HG03045 (cell line): ENCODE data around the gene LRP1B.
"Not testable (repeated sequence)": the region's sequence is repeated elsewhere in the genome, so short reads cannot be mapped to it uniquely, and the experiment has no call there.

ENCODE experiments used
- ATAC-seq: cut with Tn5 transposase; IDR thresholded peaks from one replicate; pipeline ENCODE4 v1.9.1; 2021; ENCODE audit warnings: mild to moderate bottlenecking, moderate library complexity; ENCODE audit not compliant: unreplicated experiment

Gene LRP1B

DNA sequence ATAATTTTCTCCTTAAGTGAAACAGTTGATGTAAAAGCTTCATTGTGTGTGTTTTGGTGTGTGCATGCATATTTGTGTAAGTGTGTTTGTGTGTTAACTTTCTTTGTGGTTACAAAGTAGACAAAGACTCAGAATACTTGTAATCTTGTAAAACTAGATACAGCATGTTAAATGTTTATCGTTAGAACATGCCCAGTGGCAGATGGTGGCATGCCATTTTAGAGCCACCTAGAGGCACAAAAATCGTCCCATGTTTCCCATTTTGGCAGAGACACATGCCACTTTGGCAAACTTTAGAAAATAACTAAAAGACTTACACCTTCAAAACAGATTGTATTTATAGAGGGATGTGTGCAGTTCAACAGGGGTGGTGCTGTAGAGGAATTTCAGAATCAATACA is 224.1 kb downstream of the LRP1B start:
- ATAC-seq, result no peak

DNA sequence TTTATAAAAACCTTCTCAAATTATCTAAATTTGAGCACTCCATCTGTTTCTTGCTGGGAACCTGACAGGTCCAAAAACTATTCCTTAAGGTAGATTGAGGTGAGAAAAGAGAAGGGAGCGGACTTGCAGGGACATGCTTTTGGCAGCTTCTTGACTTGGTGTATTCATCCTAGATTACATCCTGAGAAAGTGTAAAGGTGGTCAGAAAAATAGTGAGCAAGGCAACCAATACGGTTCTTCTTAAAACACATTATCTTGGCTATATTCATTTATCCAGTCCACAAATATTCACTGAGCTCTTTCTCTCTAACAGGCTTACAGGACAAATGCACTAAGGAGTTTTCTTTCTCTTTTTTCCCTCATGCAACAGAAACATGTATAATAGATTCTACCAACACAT is 230.0 kb downstream of the LRP1B start:
- ATAC-seq, result no peak

DNA sequence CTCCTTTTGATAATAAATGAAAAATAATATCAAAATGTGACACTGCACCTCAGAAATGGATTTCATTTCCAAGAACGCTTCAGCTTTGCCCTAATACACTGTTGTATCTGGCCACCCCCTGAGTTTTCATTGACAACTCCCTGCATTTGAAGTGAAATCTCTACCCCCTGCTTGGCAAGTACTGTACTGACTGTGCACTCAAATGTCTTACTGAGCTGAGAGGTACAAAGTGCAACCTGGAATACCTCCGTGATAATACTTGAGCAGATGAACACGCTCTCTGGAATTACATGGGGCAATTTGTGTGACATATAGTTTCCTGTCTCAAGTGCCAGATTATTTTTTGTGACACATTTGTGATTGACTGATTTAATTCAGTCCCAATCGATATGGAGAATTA is 231.1 kb downstream of the LRP1B start:
- ATAC-seq, result no peak

DNA sequence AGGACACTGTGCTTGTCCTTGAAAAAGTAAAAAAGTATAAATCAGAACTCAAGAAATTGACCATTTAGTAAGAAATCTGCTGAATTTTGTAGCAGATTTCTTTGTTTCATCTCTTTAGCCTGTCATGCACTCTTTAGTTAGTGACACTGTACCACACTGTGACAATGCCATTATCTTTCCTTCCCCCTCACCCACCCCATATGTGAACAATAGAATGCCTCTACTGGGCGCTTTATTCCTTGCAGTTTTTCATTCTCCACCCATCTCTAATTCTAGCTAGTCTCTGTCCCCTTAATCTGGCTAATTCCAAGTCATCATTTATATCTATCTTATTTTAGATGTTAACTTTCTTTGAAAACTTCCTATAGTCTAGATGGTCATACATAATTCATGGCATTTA is 241.0 kb downstream of the LRP1B start:
- no peak for ATAC-seq

DNA sequence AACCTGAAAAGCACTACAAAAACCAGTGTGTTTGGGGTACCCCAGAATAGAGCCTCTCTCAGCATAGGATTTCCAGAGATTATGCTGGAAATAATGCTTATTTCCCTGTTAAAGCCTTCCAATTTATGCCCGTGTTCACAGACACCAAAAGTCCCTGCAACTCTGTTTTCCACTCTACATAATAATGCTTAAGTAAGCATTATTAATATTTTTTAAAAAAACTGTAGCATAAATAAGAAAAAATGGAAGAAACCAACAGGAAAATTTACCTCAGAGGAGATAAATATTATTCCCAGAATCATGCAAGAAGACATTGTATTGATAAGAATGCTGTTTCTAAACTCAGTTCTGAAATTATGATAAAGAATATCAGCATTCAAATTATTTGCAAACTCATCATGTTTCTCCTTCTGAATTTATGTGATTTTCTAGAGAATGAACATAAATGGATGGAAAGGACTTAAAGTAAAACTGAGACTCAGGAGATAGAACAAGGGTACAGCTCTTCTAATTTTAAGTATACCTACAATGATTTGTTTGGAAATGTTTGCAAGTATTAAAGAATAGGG is 241.7 kb downstream of the LRP1B start:
- no peak for ATAC-seq

DNA sequence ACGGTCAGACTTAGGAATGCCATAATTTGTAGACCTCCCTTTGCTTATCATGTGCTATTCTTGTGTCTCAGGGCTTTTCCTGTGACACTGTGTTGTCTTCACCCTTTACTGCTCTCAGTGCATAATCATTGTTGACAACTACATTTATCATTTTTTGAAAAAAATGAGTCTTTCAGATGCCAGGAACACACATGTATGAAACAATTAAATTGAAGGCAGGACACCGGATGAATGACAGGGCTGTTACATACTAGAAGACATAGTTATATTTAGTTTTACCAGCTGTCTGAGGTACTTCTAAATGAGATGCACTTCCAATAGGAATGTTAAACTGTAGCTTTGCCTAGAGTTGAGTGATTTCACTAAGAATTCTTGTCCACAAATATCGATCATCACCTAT is 243.5 kb downstream of the LRP1B start:
- ATAC-seq, result no peak

DNA sequence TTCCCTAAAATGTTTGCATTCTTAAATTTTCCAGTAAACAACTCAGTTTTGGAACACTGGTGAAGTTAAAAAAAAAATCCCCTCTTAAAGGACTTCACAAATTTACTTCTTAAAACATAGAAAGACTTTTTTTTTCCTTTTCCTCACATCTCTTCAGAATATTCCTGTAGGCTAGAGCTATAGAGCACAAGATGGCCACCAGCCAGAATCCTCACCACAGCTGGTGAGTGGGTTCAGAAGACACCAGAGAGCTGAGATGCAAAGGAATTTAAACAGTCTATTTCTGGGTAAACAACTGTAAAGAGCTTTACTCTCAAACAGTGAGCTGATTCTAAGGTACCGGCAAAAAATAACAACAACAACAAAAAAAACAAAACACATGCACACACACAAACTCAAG is 252.8 kb downstream of the LRP1B start:
- ATAC-seq, result no peak

DNA sequence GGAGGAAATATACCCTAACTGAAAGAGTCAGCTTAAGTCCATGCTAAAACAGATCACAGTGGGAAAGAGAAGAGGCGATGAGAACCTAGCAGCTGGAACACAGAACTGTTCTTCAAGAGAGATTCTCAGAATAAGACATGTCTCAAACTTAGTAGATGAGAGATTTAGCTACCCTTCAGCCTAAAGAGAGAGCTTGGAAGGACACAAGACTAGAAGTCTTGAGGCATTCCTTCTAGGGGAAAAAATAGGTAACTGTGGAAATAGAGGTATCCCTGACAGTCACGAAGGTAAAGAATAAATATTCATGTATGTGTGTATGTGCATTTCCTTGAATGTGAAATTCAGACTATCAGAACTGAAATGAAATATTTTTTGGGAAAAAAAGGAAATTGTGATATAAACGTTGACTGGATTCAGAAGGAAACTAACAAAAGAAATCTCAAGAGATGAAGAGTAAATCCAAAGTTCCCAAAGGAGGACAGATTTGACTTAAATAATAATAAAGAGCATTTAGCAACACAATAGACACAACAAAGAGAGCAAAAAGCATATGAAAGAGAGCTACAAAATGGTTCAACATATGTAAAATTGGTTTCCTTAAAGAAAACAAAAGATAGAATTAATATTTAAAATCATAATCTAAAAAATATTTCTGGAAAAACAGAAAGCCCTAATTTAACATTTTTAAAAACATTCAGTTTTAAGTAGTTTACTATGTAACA is 258.7 kb downstream of the LRP1B start:
- ATAC-seq, result no peak

DNA sequence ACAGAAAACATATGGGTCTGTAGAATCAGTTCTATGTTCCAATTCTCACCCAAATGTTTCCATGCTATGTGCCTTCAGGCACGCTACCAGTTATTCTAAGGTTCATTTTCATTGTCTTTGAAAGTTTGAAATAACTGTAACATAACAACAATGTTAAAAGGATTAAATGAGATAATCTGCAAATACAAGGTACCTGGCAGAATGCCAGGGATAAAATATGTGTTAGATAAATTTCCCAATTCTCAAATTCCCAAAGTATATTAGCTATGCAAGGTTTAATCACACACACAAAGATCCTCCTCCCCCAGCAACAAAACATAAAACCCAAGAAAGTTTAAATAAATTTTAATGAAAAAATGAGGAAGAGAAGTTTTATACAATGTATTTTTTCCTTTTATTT is 261.2 kb downstream of the LRP1B start:
- no peak for ATAC-seq

DNA sequence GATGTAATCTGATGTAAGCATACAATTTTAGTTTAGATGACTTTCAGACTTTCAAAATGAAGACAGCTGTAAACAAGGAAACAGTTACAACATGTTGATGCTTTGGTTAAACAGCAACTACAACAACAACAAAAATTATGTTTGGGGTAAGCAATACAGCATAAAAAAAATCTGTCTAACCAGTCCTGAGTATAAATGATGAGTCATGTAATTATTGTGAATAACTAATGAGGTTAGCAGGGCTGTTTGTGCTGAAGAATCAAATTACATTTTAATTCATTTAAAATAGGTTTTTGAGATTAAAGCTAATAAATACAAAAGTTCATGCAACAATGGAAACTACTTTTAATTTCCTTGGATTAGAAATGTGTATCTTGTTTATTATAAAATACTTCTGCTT is 266.9 kb downstream of the LRP1B start:
- ATAC-seq, result no peak

DNA sequence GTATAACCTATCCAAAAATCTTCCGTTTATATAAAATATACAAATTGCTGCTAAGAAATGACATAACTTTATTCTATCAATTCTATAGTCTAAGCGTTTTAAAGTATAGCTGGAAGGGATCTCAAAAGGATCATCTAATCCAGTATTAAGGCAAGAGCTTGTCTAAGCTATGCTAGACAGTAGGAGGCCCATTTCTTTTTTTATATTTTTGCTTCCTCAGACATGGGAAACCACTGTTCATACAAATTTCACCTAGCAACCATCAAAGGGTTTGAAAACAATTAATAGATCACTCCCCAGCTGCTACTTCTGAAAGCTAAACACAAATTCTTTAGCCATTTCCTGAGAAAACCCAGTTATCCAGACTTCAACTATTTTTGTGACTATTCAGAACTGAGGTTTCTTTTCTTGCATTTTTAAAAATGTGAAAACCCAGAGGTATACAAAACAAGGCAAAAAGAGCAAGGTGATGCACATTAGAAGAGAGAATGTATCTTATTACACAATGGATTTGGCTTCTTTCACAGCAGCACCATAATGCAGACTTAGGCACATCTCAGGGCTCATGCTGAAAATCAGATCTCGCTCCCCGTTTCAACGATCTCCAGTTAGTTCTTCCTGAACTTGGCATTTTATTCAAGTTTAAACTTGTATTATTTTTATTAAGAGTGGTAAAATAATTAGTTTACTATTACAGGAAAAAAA is 274.4 kb downstream of the LRP1B start:
- no peak for ATAC-seq

DNA sequence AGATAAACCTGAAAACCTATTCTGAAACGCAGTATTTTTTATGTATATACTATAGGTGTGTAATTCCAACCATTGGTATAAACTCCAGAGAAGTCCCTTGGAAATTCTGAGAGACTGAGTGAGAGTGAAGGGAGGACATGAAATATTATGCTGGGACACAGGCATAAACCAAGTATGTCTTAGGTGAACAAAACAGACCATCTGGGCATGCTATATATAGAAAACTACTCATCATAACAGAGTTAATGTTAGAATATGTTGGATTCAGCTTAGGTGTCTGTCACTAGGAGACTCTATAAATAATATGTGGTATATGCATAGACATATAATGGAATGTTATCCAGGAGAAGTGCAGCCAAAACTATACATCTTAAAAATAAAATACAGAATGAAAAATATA is 282.6 kb downstream of the LRP1B start:
- no peak for ATAC-seq

DNA sequence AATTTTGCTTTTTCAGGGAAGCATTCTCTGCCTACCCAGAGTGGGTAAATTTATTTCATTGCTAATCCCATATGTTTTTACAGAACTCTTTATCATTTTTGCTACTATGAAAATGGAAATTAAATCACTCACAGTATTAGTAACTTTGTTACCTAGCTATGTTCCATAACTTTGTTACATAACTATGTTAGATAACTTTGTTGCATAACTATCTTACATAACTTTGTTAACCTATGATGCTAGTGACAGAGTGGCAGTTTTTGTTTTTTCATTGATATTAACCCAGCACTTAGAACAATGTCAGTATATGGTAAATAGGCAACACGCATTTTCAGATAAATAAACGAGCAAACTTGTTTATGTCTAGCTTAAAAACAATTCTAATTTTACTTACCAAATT is 286.6 kb downstream of the LRP1B start:
- ATAC-seq, result no peak

DNA sequence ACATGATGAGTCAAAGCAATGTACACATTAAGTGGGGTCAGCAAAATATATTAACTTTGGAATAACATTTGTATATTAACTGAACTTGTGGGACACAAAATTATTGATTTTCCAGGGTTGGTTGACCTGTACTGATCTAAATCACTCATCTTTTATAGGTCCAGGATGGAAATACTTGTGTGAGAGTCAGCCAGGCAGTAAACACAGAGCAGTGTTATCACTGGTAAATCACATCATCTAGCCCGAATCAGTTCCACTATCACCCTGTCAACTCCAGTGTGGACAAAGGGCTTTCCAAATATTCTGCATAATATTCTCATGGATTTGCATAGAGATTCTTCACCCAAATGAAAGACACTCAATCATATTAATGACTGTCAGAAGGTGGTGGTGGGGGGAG is 295.7 kb downstream of the LRP1B start:
- ATAC-seq, result no peak

DNA sequence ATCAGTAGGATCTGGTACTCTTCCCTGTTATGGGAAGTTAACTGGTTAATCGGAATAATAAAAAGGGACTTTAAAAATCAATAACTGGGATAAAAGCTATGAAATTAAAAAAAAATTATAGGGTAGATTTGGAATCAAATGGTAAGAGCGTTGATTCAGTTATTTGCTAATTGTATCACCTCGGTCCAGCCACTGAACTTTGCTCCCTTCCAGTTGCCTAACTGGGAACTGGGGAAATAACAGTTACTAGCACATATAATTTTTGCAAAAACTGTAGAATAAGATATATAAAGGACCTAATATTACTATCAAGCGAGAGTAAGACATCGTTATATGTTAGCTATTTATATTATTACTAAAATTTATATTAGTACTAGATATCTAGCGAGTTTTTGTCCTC is 302.1 kb downstream of the LRP1B start:
- no peak for ATAC-seq

DNA sequence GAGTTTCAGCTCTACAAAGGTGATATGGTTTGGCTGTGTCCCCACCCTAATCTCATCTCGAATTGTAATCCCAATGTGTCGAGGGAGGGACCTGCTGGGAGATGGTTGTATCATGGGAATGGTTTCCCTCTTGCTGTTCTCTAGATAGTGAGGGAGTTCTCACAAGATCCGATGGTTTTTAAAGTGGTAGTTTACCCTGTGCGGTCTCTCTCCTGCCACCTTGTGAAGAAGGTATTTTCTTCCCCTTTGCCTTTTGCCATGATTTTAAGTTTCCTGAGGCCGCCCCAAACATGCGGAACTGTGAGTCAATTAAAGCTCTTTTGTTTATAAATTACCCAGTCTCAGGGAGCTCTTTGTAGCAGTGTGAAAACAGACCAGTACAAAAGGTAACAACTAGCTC is 306.0 kb downstream of the LRP1B start:
- no peak for ATAC-seq

DNA sequence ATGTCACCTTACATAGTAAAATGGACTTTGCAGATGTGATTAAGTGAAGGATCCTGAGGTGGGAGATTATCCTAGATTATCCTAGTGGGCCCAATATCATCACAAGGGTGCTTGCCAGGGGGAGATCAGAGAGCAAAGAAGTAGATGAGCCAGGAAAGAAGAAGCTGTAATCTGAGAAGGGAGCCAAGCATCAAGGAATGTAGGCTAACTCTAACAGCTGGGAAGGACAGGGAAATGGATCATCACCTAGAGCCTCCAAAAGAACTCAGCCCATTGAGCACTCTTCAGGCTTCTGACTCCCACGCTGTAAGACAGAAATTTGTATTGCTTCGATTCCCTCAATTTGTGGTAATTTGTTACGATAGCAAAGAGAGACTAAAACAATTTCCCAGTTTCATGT is 309.9 kb downstream of the LRP1B start:
- ATAC-seq, result no peak

DNA sequence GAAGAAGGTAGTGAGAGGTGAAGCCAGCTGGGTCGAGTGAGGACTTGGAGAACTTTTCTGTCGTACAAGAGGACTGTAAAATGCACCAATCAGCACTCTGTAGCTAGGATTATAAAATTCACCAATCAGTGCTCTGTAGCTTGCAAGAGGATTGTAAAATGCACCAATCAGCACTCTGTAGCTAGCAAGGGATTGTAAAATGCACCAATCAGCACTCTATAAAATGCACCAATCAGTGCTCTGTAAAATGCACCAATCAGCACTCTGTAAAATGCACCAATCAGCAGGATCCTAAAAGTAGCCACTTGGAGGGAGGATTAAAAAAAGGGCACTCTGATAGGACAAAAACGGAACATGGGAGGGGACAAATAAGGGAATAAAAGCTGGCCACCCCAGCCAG is 315.5 kb downstream of the LRP1B start:
- ATAC-seq, result not testable (repeated sequence)

DNA sequence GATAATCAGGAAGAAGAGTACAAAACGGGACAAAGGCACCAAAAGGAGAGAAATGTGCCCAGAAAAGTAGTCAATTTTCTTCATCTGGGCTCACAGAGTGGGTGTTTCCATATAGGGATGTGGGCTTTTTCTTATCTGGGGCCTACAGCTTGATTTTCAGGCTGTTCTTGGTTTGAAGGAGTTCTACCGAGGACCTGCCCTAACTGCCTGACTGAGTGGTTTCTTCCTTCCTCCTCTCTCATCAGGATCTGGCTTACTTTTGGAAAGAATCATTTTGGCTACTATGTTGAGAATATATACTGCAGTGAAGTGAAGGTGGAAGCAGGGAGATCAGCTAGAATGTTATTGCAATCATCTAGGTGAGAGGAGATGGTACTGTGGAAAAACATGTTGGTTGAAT is 316.7 kb downstream of the LRP1B start:
- no peak for ATAC-seq

DNA sequence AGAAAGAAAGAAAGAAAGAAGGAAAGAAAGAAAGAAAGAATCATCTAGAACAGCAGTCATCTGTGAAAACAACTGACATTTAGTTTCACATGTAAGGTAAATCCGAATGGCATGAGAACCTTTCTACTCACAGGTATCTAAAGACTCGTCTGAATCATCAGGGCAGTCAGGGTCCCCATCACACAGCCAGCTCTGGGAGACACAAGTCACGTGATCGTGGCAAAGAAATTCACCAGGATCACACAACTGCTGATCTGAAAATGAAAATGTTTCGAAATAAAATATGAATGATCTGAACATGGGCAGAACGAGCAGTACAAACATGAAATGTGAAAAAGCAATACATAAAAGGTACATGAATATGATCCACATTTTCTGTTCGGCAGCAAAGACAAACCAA is 320.7 kb downstream of the LRP1B start:
- no peak for ATAC-seq

DNA sequence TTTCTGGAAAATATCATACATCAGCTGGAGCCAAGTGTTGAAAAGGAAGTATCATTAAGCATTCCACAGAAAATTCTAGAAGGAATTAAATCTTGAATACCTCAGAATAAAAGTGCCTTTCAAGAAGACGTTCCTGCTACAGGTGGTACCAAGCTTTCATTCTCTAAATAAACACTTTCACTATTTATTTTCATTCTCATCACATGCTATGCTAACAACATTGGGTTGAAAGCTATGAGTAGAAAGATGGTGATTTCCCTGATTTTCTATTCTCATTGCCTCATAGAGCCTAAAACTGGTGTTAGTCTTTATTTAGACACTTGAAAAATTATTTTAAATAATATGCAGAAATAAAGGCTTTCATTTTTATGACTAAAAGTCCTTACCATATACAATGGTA is 324.7 kb downstream of the LRP1B start:
- no peak for ATAC-seq

DNA sequence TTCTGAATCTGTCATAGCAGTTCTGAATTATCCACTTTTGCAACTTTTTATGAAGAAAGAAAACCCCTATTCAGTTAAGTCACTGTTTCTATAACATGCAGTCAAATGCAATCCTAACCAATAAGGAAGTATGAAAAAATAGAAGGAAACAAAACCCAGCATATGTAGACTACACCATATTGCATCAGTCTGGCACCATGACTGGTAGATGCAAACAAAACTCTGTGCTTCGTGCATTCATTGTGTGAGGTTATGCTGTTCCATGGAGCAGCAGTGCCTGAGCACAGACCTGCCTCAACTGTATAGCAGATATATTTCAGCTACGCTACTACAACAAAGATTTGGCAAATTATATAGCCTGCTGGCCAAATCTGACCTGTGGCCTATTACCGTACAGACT is 325.5 kb downstream of the LRP1B start:
- no peak for ATAC-seq

DNA sequence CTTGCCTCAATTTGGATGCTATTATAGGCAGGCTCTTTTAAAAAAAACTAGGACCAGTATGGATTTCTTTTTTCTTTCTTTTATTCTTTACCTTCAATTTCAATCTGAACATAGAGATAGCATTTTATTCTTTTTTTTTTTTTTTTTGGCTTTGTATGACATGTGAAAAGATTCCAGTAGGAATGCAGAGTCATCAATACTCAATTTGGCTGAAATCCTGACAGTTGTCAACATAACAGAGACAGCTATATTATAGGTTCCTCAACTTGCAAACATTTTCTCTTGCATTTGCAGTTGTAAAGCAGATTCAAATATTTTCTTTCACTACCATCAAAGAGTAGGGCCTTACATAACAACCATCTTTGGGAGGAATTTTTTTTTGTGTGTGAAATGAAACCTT is 334.4 kb downstream of the LRP1B start:
- ATAC-seq, result no peak
